HG03139 (cell line): ENCODE results near the gene SMARCD2.
"Not testable (repeated sequence)": the region's sequence is repeated elsewhere in the genome, so short reads cannot be mapped to it uniquely, and the experiment has no call there.

Experiments
- ATAC-seq: cut with Tn5 transposase; IDR thresholded peaks from one replicate; pipeline ENCODE4 v1.9.1; 2021; ENCODE audit not compliant: unreplicated experiment

The SMARCD2 gene

GRCh38 chr17:63853260-63853659 lies 10.8 kb upstream of the SMARCD2 start:
- ATAC-seq: no peak

- no peak for ATAC-seq
Observed at GRCh38 chr17:63850401-63850800, 7.9 kb upstream of the SMARCD2 start.

- peak; percentile 85 for ATAC-seq
Observed at GRCh38 chr17:63848834-63849689, 6.6 kb upstream of the SMARCD2 start.

- no peak for ATAC-seq
Observed at GRCh38 chr17:63847525-63848249, 5.2 kb upstream of the SMARCD2 start.

- no peak for ATAC-seq
Observed at GRCh38 chr17:63845509-63845908, 3.0 kb upstream of the SMARCD2 start.

GRCh38 chr17:63843910-63844677 lies 1.6 kb upstream of the SMARCD2 start:
- no peak for ATAC-seq

- not testable (repeated sequence) for ATAC-seq
Observed at GRCh38 chr17:63843387-63843888, 953 bp upstream of the SMARCD2 start.

- peak; percentile 18 for ATAC-seq
Observed at GRCh38 chr17:63842173-63842539, 329 bp downstream of the SMARCD2 start.

- ATAC-seq: no peak
Observed at GRCh38 chr17:63841350-63842172, 924 bp downstream of the SMARCD2 start.

- ATAC-seq: no peak
Observed at GRCh38 chr17:63840591-63841349, 1.7 kb downstream of the SMARCD2 start.

GRCh38 chr17:63838631-63839171 lies 3.8 kb downstream of the SMARCD2 start:
- ATAC-seq: no peak

- ATAC-seq: no peak
Observed at GRCh38 chr17:63837962-63838600, 4.4 kb downstream of the SMARCD2 start.

GRCh38 chr17:63837480-63837879 lies 5.0 kb downstream of the SMARCD2 start:
- no peak for ATAC-seq

GRCh38 chr17:63836811-63837210 lies 5.7 kb downstream of the SMARCD2 start:
- ATAC-seq: no peak

GRCh38 chr17:63835167-63835720 lies 7.2 kb downstream of the SMARCD2 start:
- no peak for ATAC-seq

GRCh38 chr17:63834431-63835166 lies 7.9 kb downstream of the SMARCD2 start:
- ATAC-seq: peak; percentile 53

GRCh38 chr17:63833741-63834373 lies 8.6 kb downstream of the SMARCD2 start:
- ATAC-seq: no peak
